ENCODE results near the gene RFPL3. TPM values are rescaled to one million over a fixed set of nuclear protein-coding genes. Genes with fewer than 3 reads are reported as not detected.

The RFPL3 gene
- total RNA-seq, 1 donor from 2014 or later: not detected

DNA sequence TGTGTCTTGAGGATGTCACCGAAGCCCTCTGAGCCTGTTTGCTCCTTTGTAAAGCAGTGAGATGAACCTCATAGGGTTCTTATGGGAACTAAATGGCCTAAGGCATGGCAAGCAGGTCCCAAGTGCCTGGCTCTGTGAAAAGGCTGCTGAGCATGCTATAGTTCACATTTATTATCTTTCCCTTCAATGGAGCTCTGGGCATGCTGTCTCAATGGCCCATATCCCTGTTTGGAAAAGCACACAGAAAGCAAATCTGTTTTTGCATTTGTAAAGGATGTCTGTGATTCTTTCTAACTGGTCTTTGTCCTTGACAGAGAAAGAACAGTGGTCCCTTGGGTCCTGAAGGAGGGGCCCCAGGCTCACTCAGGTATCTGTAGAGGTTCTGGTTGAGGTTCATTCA lies 28.0 kb downstream of the RFPL3 start:
- Histone ChIP-seq H3K4me3 (no peak overlapping the region), H3K27ac (no peak overlapping the region), H3K27me3 (ENCODE audit: low read depth) (no peaks in the 10 kb centered on the region), H3K36me3 (peaks cover 50% of the 10 kb centered on the region), H3K4me1 (no peaks in the 10 kb centered on the region), H3K9me3 (no peaks in the 10 kb centered on the region)
- intact Hi-C loops (cut with DNase I): no loop called here
- TF ChIP-seq, protein P1, sequence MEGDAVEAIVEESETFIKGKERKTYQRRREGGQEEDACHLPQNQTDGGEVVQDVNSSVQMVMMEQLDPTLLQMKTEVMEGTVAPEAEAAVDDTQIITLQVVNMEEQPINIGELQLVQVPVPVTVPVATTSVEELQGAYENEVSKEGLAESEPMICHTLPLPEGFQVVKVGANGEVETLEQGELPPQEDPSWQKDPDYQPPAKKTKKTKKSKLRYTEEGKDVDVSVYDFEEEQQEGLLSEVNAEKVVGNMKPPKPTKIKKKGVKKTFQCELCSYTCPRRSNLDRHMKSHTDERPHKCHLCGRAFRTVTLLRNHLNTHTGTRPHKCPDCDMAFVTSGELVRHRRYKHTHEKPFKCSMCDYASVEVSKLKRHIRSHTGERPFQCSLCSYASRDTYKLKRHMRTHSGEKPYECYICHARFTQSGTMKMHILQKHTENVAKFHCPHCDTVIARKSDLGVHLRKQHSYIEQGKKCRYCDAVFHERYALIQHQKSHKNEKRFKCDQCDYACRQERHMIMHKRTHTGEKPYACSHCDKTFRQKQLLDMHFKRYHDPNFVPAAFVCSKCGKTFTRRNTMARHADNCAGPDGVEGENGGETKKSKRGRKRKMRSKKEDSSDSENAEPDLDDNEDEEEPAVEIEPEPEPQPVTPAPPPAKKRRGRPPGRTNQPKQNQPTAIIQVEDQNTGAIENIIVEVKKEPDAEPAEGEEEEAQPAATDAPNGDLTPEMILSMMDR (IDR thresholded peaks at IDR 0.05): no peak
- ATAC-seq (no peak), DNase-seq (no peak)

DNA sequence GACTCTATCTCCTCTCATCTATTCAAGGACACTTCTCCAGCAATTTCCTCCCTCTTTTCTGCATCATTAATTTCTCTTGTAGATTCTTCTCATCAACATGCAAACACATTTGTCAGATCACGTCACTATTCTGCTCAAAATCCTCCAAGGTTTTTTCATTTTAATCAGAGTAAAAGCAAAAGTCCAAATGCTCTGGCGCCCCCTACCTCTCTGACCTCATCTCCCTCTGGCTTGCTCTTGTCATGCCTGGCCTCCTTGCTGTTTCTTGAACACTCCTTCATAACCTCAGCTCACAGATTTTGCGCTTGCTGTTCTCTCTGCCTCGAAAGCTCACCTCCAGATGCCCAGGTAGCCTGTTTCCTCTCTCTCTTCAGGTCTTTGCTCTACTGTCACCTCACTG lies 32.0 kb downstream of the RFPL3 start:
- ATAC-seq (no peak), DNase-seq (no peak)
- Histone ChIP-seq H3K4me3 (no peak overlapping the region), H3K9me3 (no peaks in the 10 kb centered on the region), H3K27ac (no peak overlapping the region), H3K4me1 (no peaks in the 10 kb centered on the region), H3K27me3 (ENCODE audit: low read depth) (no peaks in the 10 kb centered on the region), H3K36me3 (peaks cover 90% of the 10 kb centered on the region)
- TF ChIP-seq, protein P1 (IDR thresholded peaks at IDR 0.05): peak; percentile 37
- intact Hi-C loops (cut with DNase I): no loop called here

DNA sequence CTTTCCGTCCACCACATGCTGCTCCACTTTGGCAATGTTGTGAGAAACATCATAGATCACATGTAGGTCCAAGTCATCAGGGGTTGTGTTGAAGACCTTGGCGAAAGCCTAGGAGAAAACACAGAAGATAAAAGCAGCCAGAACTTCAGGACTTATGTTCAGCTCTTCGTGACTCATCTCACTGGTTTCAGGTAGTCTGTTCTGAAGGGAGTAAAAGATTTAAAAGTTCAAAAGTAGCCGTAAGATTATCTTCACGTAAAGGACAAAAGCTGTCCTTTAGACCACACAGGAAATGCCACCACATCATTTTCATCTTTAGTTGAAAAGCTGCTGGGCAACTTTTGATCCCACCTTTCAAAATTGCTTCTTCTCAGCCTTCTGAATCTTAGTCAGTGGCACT lies 37.4 kb downstream of the RFPL3 start:
- Histone ChIP-seq H3K27ac (no peak overlapping the region), H3K4me1 (peaks cover 9% of the 10 kb centered on the region), H3K9me3 (no peaks in the 10 kb centered on the region), H3K36me3 (peaks cover 100% of the 10 kb centered on the region), H3K27me3 (ENCODE audit: low read depth) (no peaks in the 10 kb centered on the region), H3K4me3 (no peak overlapping the region)
- intact Hi-C loops (cut with DNase I): no loop called here
- DNase-seq (no peak), ATAC-seq (no peak)
- TF ChIP-seq, protein P1 (IDR thresholded peaks at IDR 0.05): no peak

DNA sequence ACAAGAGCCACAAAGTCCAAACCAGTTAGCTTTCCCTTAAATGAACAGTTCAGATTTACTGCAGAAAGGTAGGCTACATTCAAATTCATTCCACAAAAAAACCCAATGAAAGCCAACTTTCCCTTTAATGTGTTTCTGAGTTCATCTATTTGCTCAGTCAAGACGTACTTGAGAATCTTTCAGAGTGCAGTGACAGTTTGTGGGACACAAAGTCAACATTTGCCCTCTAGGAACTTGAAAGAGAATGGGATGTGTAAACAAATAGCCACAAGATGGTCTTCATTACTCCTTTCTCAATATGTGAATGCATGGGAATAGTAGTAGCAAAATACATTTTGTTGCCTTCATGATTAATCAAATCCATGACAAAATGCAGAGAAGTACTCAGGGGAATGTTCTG lies 38.6 kb downstream of the RFPL3 start:
- TF ChIP-seq, protein P1 (IDR thresholded peaks at IDR 0.05): no peak
- H3K4me1 ChIP-seq: peaks cover 9% of the 10 kb centered on the region
- no peak overlapping the region for H3K27ac ChIP-seq
- H3K4me3 ChIP-seq: no peak overlapping the region
- ATAC-seq (no peak), DNase-seq (no peak)
- H3K36me3 ChIP-seq: peaks cover 100% of the 10 kb centered on the region
- H3K27me3 ChIP-seq (ENCODE audit: low read depth): no peaks in the 10 kb centered on the region
- no peaks in the 10 kb centered on the region for H3K9me3 ChIP-seq
- intact Hi-C loops (cut with DNase I): no loop called here

DNA sequence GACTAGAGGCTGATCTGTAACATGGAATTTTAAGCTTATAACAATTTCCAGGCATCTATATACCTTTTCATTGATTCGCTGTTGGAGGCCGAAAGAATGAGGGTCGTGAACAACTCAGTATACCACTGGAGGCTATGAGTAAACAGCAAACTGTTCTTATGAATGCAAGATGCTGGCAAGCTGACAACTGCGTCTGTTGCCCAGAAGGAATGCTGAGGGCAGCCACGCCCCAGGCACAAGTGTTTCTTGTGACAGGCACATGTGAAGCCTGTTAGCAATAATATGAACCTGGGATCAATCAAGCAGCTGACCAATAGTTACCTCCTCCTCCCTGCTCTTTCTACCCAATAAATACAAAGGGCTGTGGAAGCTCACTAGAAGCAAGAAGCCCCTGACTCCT lies 39.1 kb downstream of the RFPL3 start:
- ATAC-seq (peak; percentile 45 to 76), DNase-seq (peak; percentile 76)
- Histone ChIP-seq H3K4me3 (no peak overlapping the region), H3K27me3 (ENCODE audit: low read depth) (no peaks in the 10 kb centered on the region), H3K9me3 (no peaks in the 10 kb centered on the region), H3K4me1 (peaks cover 9% of the 10 kb centered on the region), H3K36me3 (peaks cover 100% of the 10 kb centered on the region), H3K27ac (peak overlapping the region; percentile 18)
- intact Hi-C loops (cut with DNase I): no loop called here
- TF ChIP-seq, protein P1 (IDR thresholded peaks at IDR 0.05): no peak

DNA sequence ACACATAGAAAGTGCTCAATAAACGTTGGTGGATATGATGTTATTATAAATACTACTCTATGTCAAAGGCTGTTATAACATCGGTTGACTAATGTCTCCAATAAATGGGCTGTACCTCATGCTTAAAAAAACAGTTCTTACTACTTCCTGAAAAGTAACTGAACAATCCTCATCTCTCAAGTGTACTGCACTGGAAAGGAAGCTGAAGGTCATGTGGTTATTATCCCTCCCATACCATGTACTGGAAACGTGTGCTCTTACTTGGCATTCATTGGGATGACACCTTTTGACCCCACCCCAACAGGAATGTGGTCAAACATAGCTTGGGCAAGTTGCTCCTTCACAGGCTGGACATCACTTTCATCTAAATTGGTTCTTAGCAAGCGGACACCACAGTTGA lies 43.8 kb downstream of the RFPL3 start:
- Histone ChIP-seq H3K4me1 (peaks cover 9% of the 10 kb centered on the region), H3K9me3 (no peaks in the 10 kb centered on the region), H3K27me3 (ENCODE audit: low read depth) (no peaks in the 10 kb centered on the region), H3K4me3 (no peak overlapping the region), H3K27ac (no peak overlapping the region), H3K36me3 (peaks cover 100% of the 10 kb centered on the region)
- intact Hi-C loops (cut with DNase I): no loop called here
- ATAC-seq: no peak
- TF ChIP-seq, protein P1 (IDR thresholded peaks at IDR 0.05): no peak
- no peak for DNase-seq

All from lower lobe of right lung (tissue), 2 donors.